Midbrain (tissue), 1 donor: Measurements from ENCODE around the gene PPOX.

Experiments
- DNase-seq: peaks from one replicate; lab custom pipeline; 2025; lab: John Stamatoyannopoulos, UW

The PPOX gene

DNA sequence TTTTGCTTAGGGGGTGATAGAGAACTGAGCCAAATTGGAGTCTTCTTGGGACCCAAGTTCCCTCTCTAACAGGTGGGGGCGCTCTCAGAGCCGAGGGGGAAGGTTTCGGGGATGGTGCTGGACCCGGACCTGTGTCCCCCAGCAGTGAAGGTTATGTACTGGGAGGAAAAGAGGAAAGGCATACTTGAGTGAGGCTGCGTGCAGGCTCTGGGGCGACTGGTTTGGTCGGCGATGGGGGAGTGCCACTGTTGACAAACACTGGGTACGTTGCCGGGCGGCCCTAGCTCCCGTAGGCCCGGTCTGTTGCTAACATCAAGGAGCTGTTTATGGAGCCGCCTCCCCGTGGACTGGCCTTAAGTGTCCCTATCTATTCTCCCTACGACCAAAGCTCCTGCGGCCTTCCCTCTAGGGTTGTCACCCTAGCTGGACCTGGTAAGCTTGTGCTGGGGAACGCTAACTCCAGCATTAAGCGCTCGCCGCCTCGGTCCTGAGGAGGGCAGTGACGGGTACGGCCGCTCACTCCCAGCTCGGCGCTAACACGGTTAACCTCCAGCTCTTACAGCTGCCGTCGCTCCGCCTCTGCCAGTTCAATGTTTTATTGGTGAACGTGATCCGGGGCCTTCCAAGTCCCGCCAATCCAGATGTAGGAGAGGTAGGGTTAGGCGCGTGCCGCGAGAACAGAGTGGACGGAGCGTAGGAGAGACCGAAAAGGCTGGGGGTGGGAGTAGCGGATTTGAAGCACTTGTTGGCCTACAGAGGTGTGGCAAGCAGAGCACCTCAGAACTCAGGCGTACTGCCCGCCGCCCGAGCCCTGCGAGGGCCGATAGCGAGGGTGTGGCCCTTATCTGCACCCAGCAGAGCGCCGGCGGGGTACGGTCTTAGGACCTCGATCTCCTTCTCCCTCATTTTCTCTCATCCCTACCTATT, at the start of gene PPOX:
Gene PPOX, plus strand, starts transcription at position 685 of the 927 bp plus-strand sequence. CDS start 422 bp downstream, outside the sequence.
- peak; percentile 99 for DNase-seq

DNA sequence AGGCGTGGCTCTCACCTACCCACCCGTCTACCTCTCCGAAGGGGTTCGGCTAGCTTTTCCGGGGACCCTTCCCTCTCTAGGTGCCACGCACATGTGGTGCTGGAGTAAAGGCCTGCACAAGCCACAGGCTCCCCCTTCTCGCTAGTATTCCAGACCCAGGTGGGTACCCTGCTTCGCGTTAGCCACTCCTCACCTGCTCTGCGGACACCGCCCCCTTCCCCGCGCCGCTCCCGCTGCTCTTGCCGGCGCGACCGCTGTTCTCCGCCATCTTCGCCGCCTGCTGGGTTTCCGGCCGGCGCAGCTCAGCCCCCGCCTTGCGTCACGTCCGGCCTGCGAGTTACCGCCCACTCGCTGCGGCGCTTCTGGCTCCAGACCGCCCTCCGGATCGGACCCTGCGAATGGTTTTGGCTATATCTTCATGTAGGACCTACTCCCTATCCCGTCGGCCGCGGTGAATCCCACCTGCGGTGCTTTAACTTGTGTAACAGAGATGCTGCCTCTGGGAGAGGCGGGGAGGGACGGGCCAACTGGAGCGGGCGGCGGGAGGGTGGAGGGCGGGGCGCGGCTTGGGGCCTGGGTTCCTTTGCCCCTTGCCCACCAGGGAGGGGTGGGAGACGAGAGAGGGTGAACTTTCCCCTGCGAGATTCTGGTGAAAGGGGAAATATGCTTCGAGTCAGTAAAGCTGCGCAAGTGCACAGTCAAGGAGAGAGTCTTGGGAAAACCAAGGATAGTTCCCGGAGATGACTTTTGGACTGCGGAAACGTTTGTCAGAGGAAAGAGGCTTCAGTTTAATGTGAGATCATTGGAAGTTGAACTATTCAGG, 48.3 kb upstream of the PPOX start, which contains the start of the genes NIT1 and PFDN2:
Gene NIT1, plus strand, starts transcription at position 347 of the 823 bp plus-strand sequence. Its CDS starts 72 bp downstream, at position 419.
Gene PFDN2, minus strand, starts transcription at position 279 of the 823 bp plus-strand sequence. Its CDS starts 11 bp downstream, at position 268.
- peak; percentile 84 for DNase-seq

DNA sequence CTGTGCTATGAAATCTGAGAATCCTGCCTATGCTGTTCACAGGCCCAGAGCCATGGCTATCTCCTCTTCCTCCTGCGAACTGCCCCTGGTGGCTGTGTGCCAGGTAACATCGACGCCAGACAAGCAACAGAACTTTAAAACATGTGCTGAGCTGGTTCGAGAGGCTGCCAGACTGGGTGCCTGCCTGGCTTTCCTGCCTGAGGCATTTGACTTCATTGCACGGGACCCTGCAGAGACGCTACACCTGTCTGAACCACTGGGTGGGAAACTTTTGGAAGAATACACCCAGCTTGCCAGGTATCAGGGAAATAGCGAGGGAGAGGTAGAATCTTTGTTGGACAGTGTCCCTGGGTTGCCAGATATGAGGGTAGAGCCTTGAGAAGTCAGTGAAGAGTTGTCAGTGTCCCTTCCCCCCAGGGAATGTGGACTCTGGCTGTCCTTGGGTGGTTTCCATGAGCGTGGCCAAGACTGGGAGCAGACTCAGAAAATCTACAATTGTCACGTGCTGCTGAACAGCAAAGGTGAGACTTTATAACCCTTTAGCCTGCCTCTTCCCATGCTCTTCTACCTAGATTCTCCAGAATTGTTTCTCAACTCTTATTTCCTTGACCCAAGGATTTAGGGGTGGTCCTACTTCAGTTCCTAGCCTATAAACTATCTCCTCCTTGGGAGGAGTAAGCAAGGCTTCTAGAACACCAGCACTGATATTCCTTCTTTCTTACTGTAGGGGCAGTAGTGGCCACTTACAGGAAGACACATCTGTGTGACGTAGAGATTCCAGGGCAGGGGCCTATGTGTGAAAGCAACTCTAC, 46.9 kb upstream of the PPOX start:
- DNase-seq: no peak

DNA sequence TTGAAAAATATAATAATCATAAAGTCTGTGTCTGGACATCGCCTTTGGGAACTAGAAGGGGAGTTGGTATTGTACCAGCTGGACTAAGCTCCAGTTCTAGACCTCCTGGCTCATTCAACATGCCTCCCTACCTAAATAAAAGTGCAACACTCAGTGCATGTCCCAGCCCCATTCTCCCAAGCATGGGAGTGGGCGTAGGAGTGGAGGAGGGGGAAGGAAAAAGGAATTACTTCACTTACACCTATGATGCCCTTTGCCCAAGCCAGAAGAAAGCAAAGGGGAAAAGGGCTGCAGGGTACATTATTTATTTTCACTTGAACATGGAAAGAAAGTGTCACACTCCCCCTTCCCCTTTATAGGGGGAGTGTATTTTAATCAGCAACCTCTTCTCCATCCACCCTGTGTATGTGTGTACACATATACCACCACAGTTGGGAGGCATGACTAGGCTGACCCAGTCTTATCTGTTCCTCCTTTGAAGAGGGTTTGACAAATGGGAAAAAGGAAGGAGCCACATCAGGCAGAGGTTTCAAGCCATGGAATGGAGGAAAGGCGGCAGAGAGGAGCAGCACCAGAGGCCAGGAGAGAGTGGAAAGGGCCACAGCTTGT, 45.1 kb upstream of the PPOX start:
- no peak for DNase-seq

DNA sequence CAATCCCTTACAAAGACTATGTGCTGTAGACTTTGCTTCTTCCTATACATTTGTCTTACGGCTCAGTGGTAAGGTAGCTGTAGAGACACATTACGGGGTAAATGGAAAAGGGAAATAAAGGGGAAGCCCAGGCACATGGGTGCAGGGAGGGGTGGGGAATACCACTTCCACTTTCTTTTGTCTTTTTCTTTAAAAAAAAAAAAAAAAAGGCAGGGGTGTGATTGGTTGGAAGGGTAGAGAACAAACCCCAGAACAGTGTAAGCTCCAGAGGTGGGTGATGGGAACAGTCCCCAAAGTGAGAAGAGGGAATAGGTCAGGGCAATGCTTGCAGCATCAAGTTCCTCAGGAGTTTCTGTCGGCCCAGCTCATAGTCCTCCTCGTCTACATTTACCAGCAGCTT, 44.4 kb upstream of the PPOX start:
- DNase-seq: no peak

DNA sequence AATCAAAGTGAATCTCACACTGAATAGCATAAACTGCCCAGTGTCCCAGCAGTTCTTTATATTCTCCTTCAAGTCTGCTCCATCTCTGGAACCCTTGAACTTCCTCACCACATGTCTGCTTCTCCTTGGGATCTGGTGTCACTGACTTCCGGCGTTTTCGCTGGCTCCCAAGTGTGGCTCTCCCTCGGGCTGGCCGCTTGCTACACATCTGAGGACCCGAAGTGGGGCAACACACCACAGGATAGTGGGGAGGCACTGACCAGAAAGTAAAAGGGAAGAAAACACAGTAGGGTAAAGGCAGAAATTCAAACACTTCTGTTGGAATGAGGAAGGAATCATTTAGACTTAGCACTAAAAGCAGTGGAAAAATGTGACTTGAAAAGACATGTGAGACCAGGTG, 43.3 kb upstream of the PPOX start:
- no peak for DNase-seq

DNA sequence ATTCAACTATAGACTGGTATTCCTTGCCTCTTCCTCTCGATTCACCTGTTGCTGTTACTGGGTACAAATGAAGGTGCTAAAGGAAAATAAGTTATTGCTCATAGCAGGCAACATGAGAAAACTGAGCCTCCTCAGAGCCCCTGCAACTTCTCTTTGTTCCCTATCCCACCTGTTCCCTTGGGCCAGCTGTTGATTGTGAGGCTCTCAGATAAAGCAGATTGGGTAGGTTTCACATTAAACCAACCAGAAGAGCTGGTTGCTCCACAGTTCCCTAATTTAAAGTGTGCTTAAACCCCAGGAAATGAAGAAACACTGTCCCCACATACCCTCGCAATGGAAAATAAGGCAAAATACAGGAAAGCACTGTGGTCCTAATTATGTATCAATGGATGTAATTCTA, 38.6 kb upstream of the PPOX start:
- no peak for DNase-seq

DNA sequence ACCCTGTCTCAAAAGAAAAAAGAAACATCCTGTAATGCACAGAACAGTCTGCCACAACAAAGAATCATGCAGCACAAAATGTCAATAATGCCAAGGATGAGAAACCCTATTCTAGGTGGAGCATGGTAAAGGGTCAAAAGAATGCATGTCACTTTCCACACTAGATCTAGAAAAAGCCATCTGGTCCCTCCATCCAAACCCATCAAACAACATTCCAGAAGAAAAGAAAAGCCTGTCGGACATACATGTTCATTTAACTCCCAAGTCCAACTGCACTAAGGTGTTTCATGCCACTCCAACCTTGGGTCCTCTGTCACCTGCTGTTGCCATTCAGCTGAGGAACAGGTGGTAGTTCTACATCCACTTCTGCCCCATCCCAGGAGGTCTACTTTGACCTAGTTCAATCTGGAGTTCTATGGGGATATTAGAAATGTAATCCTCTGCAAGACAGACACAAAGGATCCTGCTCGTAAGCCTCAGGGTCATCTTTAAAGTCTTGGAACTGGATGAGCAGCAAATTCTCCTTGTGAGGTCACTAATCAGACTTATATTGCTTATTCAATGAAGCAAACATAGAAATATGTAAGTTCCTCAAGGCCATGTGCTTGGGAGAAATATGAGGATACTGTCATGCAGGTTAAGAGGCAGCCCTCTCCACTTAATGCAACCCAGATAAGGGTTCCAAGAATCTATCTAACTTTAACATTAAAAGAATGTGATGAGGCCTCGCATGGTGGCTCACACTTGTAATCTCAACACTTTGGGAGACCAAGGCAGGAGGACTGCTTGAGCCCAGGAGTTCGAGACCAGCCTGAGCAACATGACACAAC, 37.4 kb upstream of the PPOX start:
- DNase-seq: no peak

DNA sequence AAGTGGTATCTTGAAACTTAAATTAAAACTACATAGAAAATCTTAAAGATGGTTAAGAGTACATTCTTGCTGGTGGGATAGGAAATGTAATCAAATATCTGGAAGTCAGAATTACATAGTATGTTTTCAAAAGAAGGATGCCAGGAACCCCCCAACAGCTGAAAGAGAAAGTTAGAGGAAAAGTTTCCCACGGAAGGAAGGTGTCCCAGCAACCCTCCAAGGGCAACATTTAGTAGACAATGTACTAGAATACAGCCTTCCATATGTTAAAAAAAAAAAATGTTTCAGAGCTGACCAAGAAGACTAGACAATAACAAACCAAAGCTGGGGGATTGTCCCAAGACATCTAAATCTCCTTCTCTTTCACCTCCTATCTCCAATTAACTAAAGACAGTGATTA, 36.0 kb upstream of the PPOX start:
- DNase-seq: no peak

DNA sequence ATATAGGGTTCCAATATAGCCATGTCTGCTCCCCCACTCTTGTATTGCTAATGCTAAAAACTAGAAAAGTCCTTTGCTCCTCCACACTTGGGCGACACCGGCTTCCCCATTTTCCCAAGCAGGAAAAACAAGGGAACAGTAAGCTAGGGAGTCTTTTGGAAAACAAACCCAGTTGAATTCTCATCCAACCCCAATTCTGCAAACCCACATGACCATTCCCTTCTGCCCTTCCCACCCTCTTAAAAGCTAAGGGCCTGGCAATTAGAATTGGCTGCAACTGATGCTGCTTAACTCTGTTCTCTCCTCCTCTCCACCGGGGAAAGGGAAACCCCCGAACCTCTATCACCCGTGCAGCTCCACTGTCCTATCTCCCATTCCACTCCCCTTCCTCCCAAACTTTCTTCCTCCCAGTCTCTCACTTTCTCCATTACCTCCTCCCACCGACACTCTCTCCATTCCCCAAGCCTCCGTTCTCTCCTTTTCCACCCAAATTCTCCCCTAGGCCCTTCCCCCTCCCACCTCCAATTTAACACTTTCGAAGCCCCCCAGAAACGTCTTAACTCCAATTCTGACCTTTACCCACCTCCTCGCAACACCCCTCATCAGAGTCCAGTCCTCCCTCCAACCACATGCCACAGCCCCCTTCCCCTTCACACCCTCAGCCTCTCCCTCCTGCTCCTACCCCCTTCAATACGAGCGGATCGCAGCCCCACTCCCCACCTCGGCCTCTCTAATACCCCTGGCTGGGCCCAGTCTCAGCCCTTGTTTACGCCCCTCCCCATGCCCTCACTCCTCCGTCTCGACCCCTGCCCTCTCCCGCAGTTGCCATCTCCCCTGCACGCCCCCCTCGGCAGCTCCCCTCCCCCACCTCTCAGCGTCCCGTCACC, 34.5 kb upstream of the PPOX start:
- peak; percentile 24 for DNase-seq

DNA sequence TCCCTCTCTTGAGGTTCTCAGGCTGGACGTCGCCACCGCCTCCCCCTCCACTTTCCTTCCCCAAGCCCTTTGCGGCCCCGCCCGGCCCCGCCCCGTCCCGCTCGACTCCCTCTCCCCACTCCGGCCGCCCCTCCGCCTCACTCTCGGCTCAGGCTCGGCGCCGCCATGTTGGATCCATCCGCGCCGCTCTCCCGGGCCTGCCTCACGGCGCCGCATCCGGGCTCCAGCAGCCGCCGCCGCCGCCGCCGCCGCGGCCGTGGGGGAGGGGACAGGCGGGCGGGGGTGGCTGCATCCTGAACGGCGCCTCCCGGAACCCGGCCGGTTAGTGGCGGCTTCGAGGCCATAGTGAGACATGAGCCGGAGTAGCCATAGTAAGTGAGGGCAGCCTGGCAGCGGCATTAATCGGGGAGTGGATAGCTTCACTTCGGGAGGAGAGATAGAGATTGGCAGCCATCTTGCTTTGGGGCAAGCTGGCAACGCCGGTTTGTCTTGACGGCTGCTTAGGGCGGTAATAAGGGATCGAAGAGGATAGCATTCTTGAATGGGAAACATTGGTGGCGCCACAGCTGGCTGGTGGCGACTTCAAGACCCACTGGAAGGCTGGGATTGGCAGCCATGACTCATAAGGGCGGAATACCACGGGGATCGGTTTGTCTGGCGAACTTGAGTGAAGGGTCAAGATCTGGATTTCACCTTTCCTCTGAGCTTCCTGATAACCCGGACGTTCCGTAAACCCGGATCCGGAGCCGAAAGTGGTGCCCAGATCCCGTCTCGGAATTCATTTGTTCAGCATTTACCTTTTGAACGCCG, 33.6 kb upstream of the PPOX start, which contains the start of gene DEDD:
Gene DEDD, minus strand, starts transcription at position 258 of the 810 bp plus-strand sequence. CDS start 8,205 bp downstream, outside the sequence.
- peak; percentile 95 for DNase-seq

DNA sequence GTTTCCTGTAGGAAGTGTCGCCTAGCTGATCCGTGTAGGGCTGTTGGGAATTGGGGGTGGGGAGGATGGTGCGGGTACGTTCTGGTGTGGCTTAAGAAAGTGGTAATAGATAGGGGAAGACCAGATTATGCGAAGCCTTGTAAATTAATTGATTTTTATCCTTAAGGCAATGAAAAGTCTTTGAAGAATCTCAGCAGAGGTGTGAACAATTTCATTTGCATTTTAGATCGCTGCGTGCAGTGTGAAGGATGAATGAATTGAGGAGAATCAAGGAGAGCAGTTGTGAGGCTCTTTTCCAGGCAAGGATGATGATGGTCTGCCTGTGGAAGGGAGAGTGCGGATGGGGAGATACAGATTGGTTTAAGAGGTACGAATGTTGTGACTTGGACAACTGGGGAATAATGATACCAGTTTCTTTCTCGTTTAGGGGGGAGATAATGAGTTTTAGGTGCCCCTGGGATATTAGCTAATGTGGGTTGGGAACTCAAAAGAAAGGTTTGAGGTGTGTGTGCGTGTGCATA, 32.9 kb upstream of the PPOX start:
- no peak for DNase-seq

DNA sequence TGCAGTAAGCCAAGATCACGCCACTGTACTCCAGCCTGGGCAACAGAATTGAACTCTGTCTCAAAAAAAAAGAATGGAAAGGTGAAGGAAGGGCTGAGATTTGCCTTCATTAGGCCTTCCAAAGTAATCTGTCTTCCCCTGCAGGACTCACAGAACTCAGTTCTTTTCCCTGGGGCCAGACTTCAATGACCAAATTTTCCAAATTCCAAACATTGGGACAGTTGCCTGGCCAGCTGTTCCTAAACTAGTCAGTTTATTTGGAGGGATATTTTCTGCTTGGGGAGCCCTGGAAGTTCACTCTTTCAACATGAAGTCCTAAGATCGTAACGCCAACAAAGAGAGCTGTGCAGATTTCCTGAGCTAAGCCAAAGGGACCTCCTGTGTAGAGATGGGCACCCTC, 28.3 kb upstream of the PPOX start:
- DNase-seq: no peak

DNA sequence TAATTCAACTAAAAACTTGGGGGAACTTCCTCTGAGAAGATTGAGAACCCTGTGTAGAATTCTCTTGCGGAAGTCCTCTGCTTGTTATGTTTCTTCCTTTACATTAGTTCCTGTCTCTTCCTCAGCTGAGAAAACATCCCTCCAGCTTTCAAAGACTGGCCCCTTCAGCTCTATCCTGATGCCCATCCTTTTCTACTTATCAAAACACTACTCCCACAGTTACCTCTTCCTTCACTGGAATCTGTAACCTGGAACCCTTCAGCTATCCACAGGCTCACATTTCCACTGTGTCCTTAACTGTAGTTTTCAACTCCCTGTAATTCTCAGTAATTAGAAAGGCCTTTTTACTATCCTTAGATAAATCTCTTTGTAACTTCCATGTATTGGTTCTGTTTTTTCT, 27.8 kb upstream of the PPOX start:
- DNase-seq: no peak

DNA sequence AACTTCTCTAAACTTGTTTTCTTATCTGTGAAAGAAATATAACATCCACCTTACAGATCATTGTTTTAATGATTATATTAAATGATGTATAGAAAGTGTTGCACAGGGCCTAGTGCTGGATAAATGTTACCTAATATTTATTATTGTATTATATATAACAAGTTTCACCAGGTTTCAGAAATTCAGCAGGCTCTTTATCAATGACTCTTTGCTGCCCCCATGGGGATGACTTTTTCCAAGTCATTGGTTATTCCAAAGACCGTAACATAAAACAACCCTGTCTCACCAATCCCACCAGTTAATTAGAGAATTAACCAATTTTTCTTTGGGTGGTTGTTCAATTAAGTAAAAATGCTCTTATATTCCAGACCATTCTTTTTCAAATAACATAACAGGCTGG, 26.5 kb upstream of the PPOX start:
- DNase-seq: peak; percentile 27

DNA sequence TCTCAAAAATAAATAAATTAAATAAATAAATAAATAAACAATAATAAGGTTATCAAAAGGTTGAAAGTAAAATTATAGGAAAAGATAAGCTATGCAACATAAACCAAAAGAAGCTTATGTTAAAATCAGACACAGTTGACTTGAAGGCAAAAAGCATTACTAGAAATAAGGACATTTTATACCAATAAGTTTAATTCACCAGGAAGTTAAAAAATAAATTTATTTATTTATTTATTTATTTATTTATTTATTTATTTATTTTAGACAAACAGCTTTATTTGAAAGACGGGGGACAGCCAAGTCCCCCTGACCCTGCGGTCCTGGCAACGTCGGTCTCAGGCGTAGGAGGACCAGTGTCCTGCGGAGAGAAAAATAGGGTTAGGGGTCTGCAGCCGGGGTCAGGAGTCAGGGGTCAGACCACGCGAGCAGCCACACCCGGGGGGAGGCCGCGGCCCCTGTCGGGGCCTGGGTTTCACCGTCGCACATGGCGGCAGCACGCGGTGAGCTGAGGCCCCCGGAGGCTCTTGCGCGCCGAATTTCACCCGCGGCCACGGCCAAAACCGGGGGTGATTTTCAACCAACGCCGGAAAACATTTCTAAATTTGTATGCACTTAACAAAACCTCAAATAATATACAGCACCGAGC, 25.3 kb upstream of the PPOX start:
- no peak for DNase-seq

DNA sequence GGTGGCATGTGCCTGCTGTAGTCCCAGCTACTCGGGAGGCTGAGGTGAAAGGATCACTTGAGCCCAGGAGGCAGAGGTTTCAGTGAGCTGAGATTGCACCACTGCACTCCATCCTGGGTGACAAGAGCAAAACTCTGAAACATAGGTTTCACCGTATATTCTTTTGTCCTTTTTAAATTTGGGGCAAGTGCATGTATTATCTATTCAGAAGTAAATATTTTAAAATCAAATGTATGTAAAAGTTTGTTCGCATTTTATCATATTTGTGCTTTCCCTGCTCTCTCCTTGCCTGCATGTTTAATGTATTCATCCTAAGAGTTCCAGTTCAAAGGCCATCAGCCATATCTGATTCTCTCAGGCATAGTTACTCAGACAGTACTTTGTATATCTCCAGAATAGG, 20.4 kb upstream of the PPOX start:
- DNase-seq: no peak

DNA sequence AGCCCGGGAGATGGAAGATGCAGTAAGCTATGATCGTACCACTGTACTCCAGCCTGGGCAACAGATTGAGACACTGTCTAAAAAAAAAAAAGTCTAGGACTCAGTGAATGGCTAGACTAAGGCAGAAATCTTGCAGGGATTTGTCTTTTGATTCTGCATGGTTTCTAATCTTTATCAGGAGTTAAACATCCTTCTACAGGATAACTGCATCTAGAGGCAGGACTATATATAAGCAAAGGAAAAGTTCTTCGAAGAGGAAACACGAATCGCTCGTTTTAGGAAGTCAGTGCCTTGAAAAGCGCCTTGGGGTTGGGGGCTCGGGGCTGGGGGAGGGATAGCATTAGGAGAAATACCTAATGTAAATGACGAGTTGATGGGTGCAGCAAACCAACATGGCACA, 13.1 kb upstream of the PPOX start:
- DNase-seq: no peak
